Common myeloid progenitor, CD34-positive (primary cell): ENCODE results near the gene PRDM16.

Experiments used
- CTCF ChIA-PET: fragments of 350-600 bp; sonication (Branson Sonifier 250); formaldehyde crosslinking; loops from one replicate; lab custom pipeline; 2021; ENCODE audit warnings: antibody characterized with exemption; lab: Charles Lee
- POLR2A ChIA-PET: fragments of 350-600 bp; sonication (Branson Sonifier 250); formaldehyde crosslinking; loops from one replicate; lab custom pipeline; 2021; ENCODE audit warnings: antibody characterized with exemption; lab: Charles Lee
- DNase-seq, 3 donors: peaks; one replicate each; pipeline versions ENCODE4 v3.0.0 to v3.0.0-alpha.2; 2013
- H3K27ac ChIP-seq, 2 experiments: 1 replicate in 1 of 2; 2 replicates in 1 of 2; pipeline ENCODE4 v1.7.0; 2013; ENCODE audit warnings: inconsistent platforms in 2 of 2, low read length in 2 of 2, mild to moderate bottlenecking in 2 of 2, low read depth in 1 of 2, moderate library complexity in 1 of 2; ENCODE audit not compliant: severe bottlenecking in 2 of 2, insufficient read depth in 1 of 2, poor library complexity in 1 of 2
- H3K27me3 ChIP-seq, 5 experiments: replicated peaks in 2 of 5; 1 replicate in 3 of 5; 2 replicates in 2 of 5; pipeline versions ENCODE4 v1.6.1 to v1.7.0; 2013; ENCODE audit warnings: low read length in 4 of 5, mild to moderate bottlenecking in 2 of 5, moderate library complexity in 2 of 5, inconsistent platforms in 1 of 5; ENCODE audit not compliant: insufficient read depth in 5 of 5, control insufficient read depth in 4 of 5
- H3K36me3 ChIP-seq, 4 experiments: 1 replicate in 2 of 4; 2 replicates in 2 of 4; pipeline versions ENCODE4 v1.6.1 to v1.7.0; 2013; ENCODE audit warnings: low read length in 3 of 4, control low read depth in 1 of 4, mild to moderate bottlenecking in 1 of 4; ENCODE audit not compliant: control insufficient read depth in 4 of 4, insufficient read depth in 4 of 4
- H3K4me1 ChIP-seq, 4 experiments: 1 replicate in 3 of 4; 2 replicates in 1 of 4; pipeline versions ENCODE4 v1.6.1 to v1.7.1; 2013; ENCODE audit warnings: low read length in 3 of 4, mild to moderate bottlenecking in 3 of 4, control low read depth in 1 of 4, inconsistent platforms in 1 of 4, moderate library complexity in 1 of 4; ENCODE audit not compliant: control insufficient read depth in 4 of 4, insufficient read depth in 4 of 4; ENCODE audit errors: control extremely low read depth in 1 of 4
- H3K4me3 ChIP-seq, 7 experiments: 1 replicate in 4 of 7; 2 replicates in 3 of 7; pipeline versions ENCODE4 v1.5.1 to v1.7.0; 2013; ENCODE audit warnings: mild to moderate bottlenecking in 7 of 7, low read length in 6 of 7, moderate library complexity in 6 of 7, inconsistent platforms in 2 of 7, low read depth in 2 of 7, control low read depth in 1 of 7; ENCODE audit not compliant: insufficient read depth in 4 of 7, control insufficient read depth in 1 of 7; ENCODE audit errors: extremely low read depth in 1 of 7
- H3K9me3 ChIP-seq, 5 experiments: 1 replicate in 4 of 5; 2 replicates in 1 of 5; pipeline versions ENCODE4 v1.6.1 to v1.7.1; 2013; ENCODE audit warnings: low read length in 4 of 5, mild to moderate bottlenecking in 2 of 5, inconsistent platforms in 1 of 5, low read depth in 1 of 5, moderate library complexity in 1 of 5; ENCODE audit not compliant: control insufficient read depth in 4 of 5, insufficient read depth in 2 of 5; ENCODE audit errors: control extremely low read depth in 1 of 5
- WGBS: methylation state at CpG from one replicate; pipeline ENCODE4 v1.1.5; 2013; ENCODE audit not compliant: insufficient coverage; 5-methylcytosine and 5-hydroxymethylcytosine counted together

Gene PRDM16

GRCh38 chr1:3261969-3262579 is 193.1 kb downstream of the PRDM16 start:
- ChIA-PET CTCF (no interaction called here), POLR2A (no interaction called here)
- Histone ChIP-seq H3K4me1 (no peaks in the 10 kb centered on the region), H3K27me3 (no peaks in the 10 kb centered on the region), H3K27ac (no peak overlapping the region), H3K9me3 (no peaks in the 10 kb centered on the region), H3K36me3 (no peaks in the 10 kb centered on the region), H3K4me3 (no peak overlapping the region)
- 96% methylated on average over 9 of the region's 11 CpGs for WGBS
- no peak for DNase-seq

GRCh38 chr1:3262681-3263286 is 193.8 kb downstream of the PRDM16 start:
- no peak for DNase-seq
- Histone ChIP-seq H3K4me1 (no peaks in the 10 kb centered on the region), H3K27me3 (no peaks in the 10 kb centered on the region), H3K36me3 (no peaks in the 10 kb centered on the region), H3K4me3 (no peak overlapping the region), H3K27ac (no peak overlapping the region), H3K9me3 (no peaks in the 10 kb centered on the region)
- ChIA-PET CTCF (no interaction called here), POLR2A (no interaction called here)
- 87% methylated on average over 24 of the region's 26 CpGs for WGBS

- WGBS = 97% methylated on average over 10 of the region's 10 CpGs
- DNase-seq = no peak
- Histone ChIP-seq H3K36me3 (no peaks in the 10 kb centered on the region), H3K4me3 (no peak overlapping the region), H3K4me1 (no peaks in the 10 kb centered on the region), H3K27ac (no peak overlapping the region), H3K27me3 (no peaks in the 10 kb centered on the region), H3K9me3 (no peaks in the 10 kb centered on the region)
- ChIA-PET CTCF (no interaction called here), POLR2A (no interaction called here)
Measured at GRCh38 chr1:3263790-3264189, 194.8 kb downstream of the PRDM16 start.

GRCh38 chr1:3264456-3264855 is 195.5 kb downstream of the PRDM16 start:
- no peak for DNase-seq
- POLR2A ChIA-PET = no interaction called here
- Histone ChIP-seq H3K27me3 (no peaks in the 10 kb centered on the region), H3K4me3 (no peak overlapping the region), H3K36me3 (no peaks in the 10 kb centered on the region), H3K9me3 (no peaks in the 10 kb centered on the region), H3K4me1 (no peaks in the 10 kb centered on the region), H3K27ac (no peak overlapping the region)
- 91% methylated on average over 10 of the region's 10 CpGs for WGBS
- CTCF ChIA-PET = no interaction called here

DNA sequence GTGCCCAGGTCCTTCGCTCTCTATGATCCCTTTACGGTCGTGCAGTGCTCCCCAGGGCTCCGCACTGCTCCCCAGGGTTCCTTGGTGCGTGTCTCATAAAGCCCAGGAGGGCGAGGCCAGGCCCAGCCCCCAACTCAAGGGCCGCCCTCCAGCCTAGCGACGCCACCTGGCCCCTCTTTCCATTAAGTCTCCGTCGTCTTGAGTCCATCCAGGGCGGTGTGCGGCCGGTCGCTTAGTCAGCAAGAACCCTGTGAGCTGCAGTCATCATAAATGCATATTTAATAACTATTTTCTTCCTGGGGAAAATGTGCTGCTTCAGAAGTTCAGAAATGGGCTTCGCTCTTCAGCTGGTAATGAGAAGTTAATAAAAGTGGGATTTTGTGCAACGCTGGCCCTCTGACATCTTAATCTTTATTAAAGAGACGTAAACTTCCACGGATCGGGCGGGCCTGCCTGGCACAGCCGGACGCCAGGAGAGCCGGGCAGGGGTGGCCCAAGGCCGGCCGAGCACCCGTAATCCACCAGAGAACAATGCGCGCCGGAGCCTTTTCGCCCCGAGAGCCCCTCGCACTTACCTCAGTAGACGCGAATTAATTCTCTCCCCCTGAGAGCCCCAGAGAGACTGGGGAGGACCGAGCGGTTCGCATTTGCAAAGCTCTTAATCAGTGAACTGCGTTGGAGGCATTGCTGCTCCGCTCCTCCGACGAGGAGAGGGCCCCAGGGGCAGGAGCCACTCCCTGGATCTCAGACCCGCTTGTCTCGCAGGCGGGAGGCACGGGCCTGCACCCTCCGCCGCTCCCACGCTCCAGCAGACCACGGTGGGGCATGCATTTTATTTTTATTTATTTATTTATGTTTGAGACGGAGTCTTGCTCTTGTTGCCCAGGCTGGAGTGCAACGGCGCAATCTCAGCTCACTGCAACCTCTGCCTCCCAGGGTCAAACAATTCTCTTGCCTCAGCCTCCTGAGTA is 197.1 kb downstream of the PRDM16 start:
- no peak overlapping the region for H3K27ac ChIP-seq
- H3K27me3 ChIP-seq = no peaks in the 10 kb centered on the region
- no peaks in the 10 kb centered on the region for H3K4me1 ChIP-seq
- no peaks in the 10 kb centered on the region for H3K9me3 ChIP-seq
- CTCF ChIA-PET = interaction anchor here (1.3 kb wide), 1 partner anchor 22 kb away, joined by 3 read pairs; no protein-coding TSS in a partner anchor
- POLR2A ChIA-PET = no interaction called here
- no peak overlapping the region for H3K4me3 ChIP-seq
- H3K36me3 ChIP-seq = no peaks in the 10 kb centered on the region
- 91% methylated on average over 39 of the region's 53 CpGs for WGBS
- no peak for DNase-seq

- H3K4me3 ChIP-seq = no peak overlapping the region
- ChIA-PET POLR2A (no interaction called here), CTCF (no interaction called here)
- H3K9me3 ChIP-seq = no peaks in the 10 kb centered on the region
- whole genome bisulfite sequencing = 98% methylated on average over 26 of the region's 27 CpGs
- no peak overlapping the region for H3K27ac ChIP-seq
- no peaks in the 10 kb centered on the region for H3K27me3 ChIP-seq
- no peaks in the 10 kb centered on the region for H3K36me3 ChIP-seq
- H3K4me1 ChIP-seq = no peaks in the 10 kb centered on the region
- DNase-seq = no peak
Measured at GRCh38 chr1:3266870-3267549, 198.0 kb downstream of the PRDM16 start.
